A549 (cell line): ENCODE results near the gene CT45A8. TPM values are rescaled to one million over a fixed set of nuclear protein-coding genes. Genes with fewer than 3 reads are reported as not detected.
"Not testable (repeated sequence)": the region's sequence is repeated elsewhere in the genome, so short reads cannot be mapped to it uniquely, and the experiment has no call there.

Source experiments
- ATAC-seq, 2 experiments: fragments of 200-7000 bp in 1 of 2; fragments of >200 bp in 1 of 2; cut with Nextera tagmentation in 1 of 2; cut with Tn5 transposase in 1 of 2; 3 replicates each; pipeline versions ENCODE4 v1.8.0 to v1.9.1; 2018 to 2020; ENCODE audit warnings: mild to moderate bottlenecking in 1 of 2, moderate library complexity in 1 of 2
- CTCF ChIA-PET: fragments of 300-600 bp; sonication (Branson Sonifier 250); formaldehyde crosslinking; extraction: SDS; loops from one replicate; lab custom pipeline; 2021; ENCODE audit warnings: antibody characterized with exemption, inconsistent platforms; lab: Yijun Ruan, JAX
- POLR2A ChIA-PET: fragments of 350-600 bp; formaldehyde crosslinking; extraction: SDS; loops from one replicate; lab custom pipeline; 2021; ENCODE audit warnings: antibody characterized with exemption, inconsistent platforms; lab: Yijun Ruan, JAX
- DNase-seq, 2 experiments: peaks; one replicate each; pipeline versions ENCODE4 v3.0.0 to v3.0.0-alpha.2; 2011 to 2016; ENCODE audit warnings: low read depth in 1 of 2, low spot score in 1 of 2
- FAIRE-seq: peaks from 2 replicates; lab custom pipeline; 2011; peaks lifted over from hg19 to GRCh38; lab: Jason Lieb, UNC
- H3K27ac ChIP-seq, 2 experiments: fragments of >200 bp; sonication (Bioruptor Twin); formaldehyde crosslinking; 3 replicates each; pipeline ENCODE4 v1.5.1; 2016 to 2017
- H3K4me1 ChIP-seq: fragments of >200 bp; sonication (Bioruptor Twin); formaldehyde crosslinking; 3 replicates; pipeline ENCODE4 v1.6.1; 2016
- H3K4me2 ChIP-seq: fragments of >200 bp; sonication (Bioruptor Twin); formaldehyde crosslinking; 3 replicates; pipeline ENCODE4 v1.6.1; 2016
- H3K4me3 ChIP-seq: fragments of >200 bp; sonication (Bioruptor Twin); formaldehyde crosslinking; 3 replicates; pipeline ENCODE4 v1.5.1; 2016
- H3K9me3 ChIP-seq: fragments of >200 bp; sonication (Bioruptor Twin); formaldehyde crosslinking; 3 replicates; pipeline ENCODE4 v1.6.1; 2016
- CBX2 ChIP-seq: fragments of 200-600 bp; sonication (generic); IDR thresholded peaks from 2 replicates; pipeline ENCODE4 v1.6.1; 2016; ENCODE audit warnings: low read depth, mild to moderate bottlenecking, borderline replicate concordance
- CBX8 ChIP-seq: fragments of 200-600 bp; sonication (generic); IDR thresholded peaks from 2 replicates; pipeline ENCODE4 v1.6.1; 2016
- CHD2 ChIP-seq: fragments of 150-350 bp; IDR thresholded peaks from 2 replicates; pipeline ENCODE4 v1.6.1; 2014; ENCODE audit warnings: low read length; ENCODE audit not compliant: partially characterized antibody
- CHD4 ChIP-seq: fragments of 200-600 bp; sonication (generic); IDR thresholded peaks from 2 replicates; pipeline ENCODE4 v1.6.1; 2016; ENCODE audit warnings: antibody characterized with exemption, mild to moderate bottlenecking, borderline replicate concordance
- EHF ChIP-seq: fragments of 250-450 bp; sonication (Bioruptor Pico); IDR thresholded peaks from 2 replicates; pipeline ENCODE4 v1.5.0; 2020; ENCODE audit warnings: mild to moderate bottlenecking
- FOSL2 ChIP-seq, 2 experiments: fragments of 450-650 bp in 1 of 2; fragments of >200 bp in 1 of 2; sonication (Bioruptor Twin) in 1 of 2; formaldehyde crosslinking; IDR thresholded peaks; 2 replicates each; pipeline versions ENCODE4 v1.5.0 to v1.6.1; 2016 to 2020; ENCODE audit warnings: mild to moderate bottlenecking in 1 of 2, moderate library complexity in 1 of 2
- MYC ChIP-seq: IDR thresholded peaks from 2 replicates; pipeline ENCODE4 v1.6.1; 2012; ENCODE audit warnings: mild to moderate bottlenecking, inconsistent platforms, low read length, improper control_type of control experiment, borderline replicate concordance
- NR3C1 ChIP-seq: fragments of >200 bp; sonication (Bioruptor Twin); formaldehyde crosslinking; IDR thresholded peaks from 3 replicates; pipeline ENCODE4 v1.6.1; 2017
- POLR2AphosphoS2 ChIP-seq: conservative IDR thresholded peaks from 2 replicates; pipeline ENCODE4 v1.6.1; 2012; ENCODE audit warnings: low read length, improper control_type of control experiment, inconsistent platforms
- RFX5 ChIP-seq: fragments of 450-650 bp; IDR thresholded peaks from 2 replicates; pipeline ENCODE4 v1.7.1; 2014; ENCODE audit warnings: antibody characterized with exemption, mild to moderate bottlenecking, moderate library complexity
- RNF2 ChIP-seq: fragments of 200-600 bp; sonication (generic); IDR thresholded peaks from 2 replicates; pipeline ENCODE4 v1.6.1; 2016; ENCODE audit warnings: low read depth, mild to moderate bottlenecking, antibody characterized with exemption, moderate library complexity, borderline replicate concordance
- TFCP2L1 ChIP-seq: fragments of 250-450 bp; sonication (Bioruptor Pico); IDR thresholded peaks from 2 replicates; pipeline ENCODE4 v1.5.0; 2021; ENCODE audit warnings: mild to moderate bottlenecking
- WGBS: methylation state at CpG from one replicate; pipeline ENCODE4 v1.1.6; 2017; ENCODE audit errors: missing lambda C conversion rate; 5-methylcytosine and 5-hydroxymethylcytosine counted together
- polyA minus RNA-seq: library from RNA; depleted of rRNA, polyadenylated mRNA; stranded (reverse); fragments of >200 nt; gene quantifications from 2 replicates; pipeline ENCODE4 v1.2.3, GENCODE V29; 2011; rRNA and poly(A)+ RNA removed
- polyA plus RNA-seq, 4 experiments: library from polyadenylated mRNA; depleted of rRNA in 3 of 4; stranded (reverse); fragments of >200 nt; fragmentation: RNase III in 1 of 4; extraction: RNeasy Plus Mini Kit Qiagen cat#74134 plus additional on column Dnase treatment in 1 of 4; gene quantifications; 2 replicates in 3 of 4; 3 replicates in 1 of 4; pipeline ENCODE4 v1.2.3, GENCODE V29; 2011 to 2017
- TF ChIP-seq, protein P1 (sequence below): IDR thresholded peaks from 2 replicates; pipeline ENCODE4 v1.6.1; 2012
- TF ChIP-seq, protein P2 (sequence below): IDR thresholded peaks from 2 replicates; pipeline ENCODE4 v1.6.1; 2012
- TF ChIP-seq, protein P3 (sequence below): fragments of >200 bp; sonication (Bioruptor Twin); formaldehyde crosslinking; IDR thresholded peaks from 3 replicates; pipeline ENCODE4 v1.5.1; 2016
- TF ChIP-seq, protein P4 (sequence below): fragments of 450-650 bp; IDR thresholded peaks from 2 replicates; pipeline ENCODE4 v1.6.1; 2014; ENCODE audit warnings: antibody characterized with exemption

CT45A8 gene, protein sequence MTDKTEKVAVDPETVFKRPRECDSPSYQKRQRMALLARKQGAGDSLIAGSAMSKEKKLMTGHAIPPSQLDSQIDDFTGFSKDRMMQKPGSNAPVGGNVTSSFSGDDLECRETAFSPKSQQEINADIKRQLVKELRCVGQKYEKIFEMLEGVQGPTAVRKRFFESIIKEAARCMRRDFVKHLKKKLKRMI
- polyA plus RNA-seq (2011; rRNA removed) (not detected in 2 replicates), polyA plus RNA-seq (2017; fragmentation: RNase III; extraction: RNeasy Plus Mini Kit Qiagen cat#74134 plus additional on column Dnase treatment) (not detected in 3 replicates), polyA minus RNA-seq (not detected in 2 replicates)
- not detected in 2 replicates for polyA plus RNA-seq (2012; cell fraction: cytosol; rRNA removed)
- not detected in 2 replicates for polyA plus RNA-seq (2012; cell fraction: nucleus; rRNA removed)

DNA sequence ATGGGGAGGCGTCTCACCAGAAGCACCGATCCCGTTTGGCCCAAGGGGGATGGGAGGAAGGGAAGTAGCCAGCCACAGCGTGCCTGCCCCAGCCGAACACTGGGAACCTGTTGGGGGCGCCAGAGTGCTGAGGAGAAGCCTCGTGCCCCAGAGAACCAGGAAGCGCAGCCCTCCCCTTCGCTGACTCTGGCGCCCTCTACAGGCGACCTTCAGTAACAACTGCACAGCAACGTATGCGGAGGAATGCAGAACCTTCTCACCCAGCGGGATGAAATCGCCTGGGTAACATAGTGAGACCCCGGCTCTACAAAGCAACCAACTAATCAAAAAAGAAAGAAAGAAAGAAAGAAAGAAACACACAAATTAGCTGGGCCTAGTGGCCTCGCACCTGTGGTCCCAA is at the start of gene CT45A8:
Gene CT45A8 (minus strand): TSS at position 101 of the 400 bp plus-strand sequence. CDS start 3,755 bp downstream, outside the sequence.
- H3K4me2 ChIP-seq, H3K4me1 ChIP-seq, H3K9me3 ChIP-seq, H3K4me3 ChIP-seq, CTCF ChIA-PET, POLR2A ChIA-PET, DNase-seq, H3K27ac ChIP-seq, ATAC-seq, FAIRE-seq: not testable (repeated sequence)
- WGBS, result no CpG with 5 or more reads among the region's 17 CpGs

DNA sequence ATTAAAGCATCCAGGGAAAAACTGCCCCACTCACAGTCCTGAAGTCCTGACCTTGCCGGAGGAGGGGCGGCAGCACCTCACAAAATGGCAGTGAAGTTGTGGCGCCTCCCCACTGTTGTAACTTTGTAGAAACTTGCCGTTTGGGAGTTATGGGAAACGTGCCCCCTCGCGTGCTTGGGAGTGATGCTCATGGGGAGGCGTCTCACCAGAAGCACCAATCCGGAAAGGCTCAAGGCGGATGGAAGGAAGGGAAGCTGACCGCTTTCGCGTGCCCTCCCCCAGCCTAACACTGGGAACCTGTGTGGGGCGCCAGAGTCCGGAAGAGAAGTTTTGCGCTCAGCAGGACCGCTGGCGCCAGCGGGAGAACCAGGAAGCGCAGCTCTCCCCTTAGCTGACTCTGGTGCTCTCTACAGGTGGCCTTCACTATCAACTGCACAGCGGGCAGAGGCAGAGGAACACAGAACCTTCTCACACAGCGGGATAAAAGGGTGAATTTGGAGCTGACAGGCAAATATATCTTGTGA is 39.0 kb upstream of the CT45A8 start, which contains the start of the genes CT45A10 and SAGE1:
Gene CT45A10 (minus strand): TSS at position 151 of the 524 bp plus-strand sequence. CDS start 8,100 bp downstream, outside the sequence.
Gene SAGE1 (plus strand): TSS at position 423 of the 524 bp plus-strand sequence. CDS start 2,527 bp downstream, outside the sequence.
- 66% methylated on average over 16 of the region's 22 CpGs for WGBS
- ATAC-seq, result peak in 1 of 2 experiments; percentile 34; a peak in 1 of 6 replicates
- no peak for FAIRE-seq

DNA sequence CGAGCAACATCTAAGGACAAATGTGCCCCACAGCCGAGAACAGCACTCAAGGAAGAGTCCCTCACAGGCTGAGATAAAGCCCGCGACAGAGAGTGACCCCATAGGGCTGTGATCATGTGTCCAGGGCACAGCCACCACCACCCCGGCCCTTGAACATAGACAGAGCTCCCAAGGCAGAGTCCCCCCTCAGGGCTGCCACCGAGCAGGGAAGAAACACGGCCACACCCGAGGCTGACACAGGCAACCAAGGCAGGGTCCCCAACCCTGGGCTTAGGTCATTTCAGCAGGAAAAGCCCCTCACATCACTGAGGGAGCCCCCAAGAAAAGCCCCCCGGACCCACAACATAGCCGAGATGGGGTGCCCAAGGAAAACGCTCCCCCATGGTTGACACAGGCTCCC is 38.4 kb upstream of the CT45A8 start:
- no peak overlapping the region for H3K4me3 ChIP-seq
- 29% methylated on average over 4 of the region's 11 CpGs for WGBS
- no peak overlapping the region for H3K4me2 ChIP-seq
- FAIRE-seq, result no peak
- no peaks in the 10 kb centered on the region for H3K4me1 ChIP-seq
- H3K27ac ChIP-seq, result no peak overlapping the region
- TF ChIP-seq, protein P1, sequence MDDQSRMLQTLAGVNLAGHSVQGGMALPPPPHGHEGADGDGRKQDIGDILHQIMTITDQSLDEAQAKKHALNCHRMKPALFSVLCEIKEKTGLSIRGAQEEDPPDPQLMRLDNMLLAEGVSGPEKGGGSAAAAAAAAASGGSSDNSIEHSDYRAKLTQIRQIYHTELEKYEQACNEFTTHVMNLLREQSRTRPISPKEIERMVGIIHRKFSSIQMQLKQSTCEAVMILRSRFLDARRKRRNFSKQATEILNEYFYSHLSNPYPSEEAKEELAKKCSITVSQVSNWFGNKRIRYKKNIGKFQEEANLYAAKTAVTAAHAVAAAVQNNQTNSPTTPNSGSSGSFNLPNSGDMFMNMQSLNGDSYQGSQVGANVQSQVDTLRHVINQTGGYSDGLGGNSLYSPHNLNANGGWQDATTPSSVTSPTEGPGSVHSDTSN, result no peak
- TF ChIP-seq CBX2 (no peak), MYC (no peak), RFX5 (no peak)
- TF ChIP-seq, protein P2, sequence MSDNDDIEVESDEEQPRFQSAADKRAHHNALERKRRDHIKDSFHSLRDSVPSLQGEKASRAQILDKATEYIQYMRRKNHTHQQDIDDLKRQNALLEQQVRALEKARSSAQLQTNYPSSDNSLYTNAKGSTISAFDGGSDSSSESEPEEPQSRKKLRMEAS, result no peak
- no peak for ATAC-seq
- ChIA-PET POLR2A (no interaction called here), CTCF (no interaction called here)
- no peak for DNase-seq
- no peaks in the 10 kb centered on the region for H3K9me3 ChIP-seq

More for the DNA sequence above, 39.0 kb upstream of the CT45A8 start, which contains the start of the genes CT45A10 and SAGE1:
- Histone ChIP-seq H3K9me3 (no peaks in the 10 kb centered on the region), H3K4me3 (no peak within 1 kb of the TSS), H3K4me2 (no peak within 1 kb of the TSS), H3K4me1 (no peaks in the 10 kb centered on the region), H3K27ac (no peak within 1 kb of the TSS)
- no peak for TF ChIP-seq CBX8
- no peak for TF ChIP-seq CHD2
- TF ChIP-seq TFCP2L1 (CRISPR knock-in tag), result no peak
- no peak for TF ChIP-seq CHD4
- TF ChIP-seq RNF2, result no peak
- no peak for TF ChIP-seq FOSL2 (IDR thresholded peaks at IDR 0.05)
- TF ChIP-seq FOSL2 (CRISPR knock-in tag; IDR thresholded peaks at IDR 0.05), result no peak
- TF ChIP-seq, protein P3, sequence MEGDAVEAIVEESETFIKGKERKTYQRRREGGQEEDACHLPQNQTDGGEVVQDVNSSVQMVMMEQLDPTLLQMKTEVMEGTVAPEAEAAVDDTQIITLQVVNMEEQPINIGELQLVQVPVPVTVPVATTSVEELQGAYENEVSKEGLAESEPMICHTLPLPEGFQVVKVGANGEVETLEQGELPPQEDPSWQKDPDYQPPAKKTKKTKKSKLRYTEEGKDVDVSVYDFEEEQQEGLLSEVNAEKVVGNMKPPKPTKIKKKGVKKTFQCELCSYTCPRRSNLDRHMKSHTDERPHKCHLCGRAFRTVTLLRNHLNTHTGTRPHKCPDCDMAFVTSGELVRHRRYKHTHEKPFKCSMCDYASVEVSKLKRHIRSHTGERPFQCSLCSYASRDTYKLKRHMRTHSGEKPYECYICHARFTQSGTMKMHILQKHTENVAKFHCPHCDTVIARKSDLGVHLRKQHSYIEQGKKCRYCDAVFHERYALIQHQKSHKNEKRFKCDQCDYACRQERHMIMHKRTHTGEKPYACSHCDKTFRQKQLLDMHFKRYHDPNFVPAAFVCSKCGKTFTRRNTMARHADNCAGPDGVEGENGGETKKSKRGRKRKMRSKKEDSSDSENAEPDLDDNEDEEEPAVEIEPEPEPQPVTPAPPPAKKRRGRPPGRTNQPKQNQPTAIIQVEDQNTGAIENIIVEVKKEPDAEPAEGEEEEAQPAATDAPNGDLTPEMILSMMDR, result no peak
- TF ChIP-seq, protein P2, result no peak
- no peak for TF ChIP-seq POLR2AphosphoS2
- no peak for TF ChIP-seq EHF (CRISPR knock-in tag)
- TF ChIP-seq, protein P4, sequence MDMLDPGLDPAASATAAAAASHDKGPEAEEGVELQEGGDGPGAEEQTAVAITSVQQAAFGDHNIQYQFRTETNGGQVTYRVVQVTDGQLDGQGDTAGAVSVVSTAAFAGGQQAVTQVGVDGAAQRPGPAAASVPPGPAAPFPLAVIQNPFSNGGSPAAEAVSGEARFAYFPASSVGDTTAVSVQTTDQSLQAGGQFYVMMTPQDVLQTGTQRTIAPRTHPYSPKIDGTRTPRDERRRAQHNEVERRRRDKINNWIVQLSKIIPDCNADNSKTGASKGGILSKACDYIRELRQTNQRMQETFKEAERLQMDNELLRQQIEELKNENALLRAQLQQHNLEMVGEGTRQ, result no peak
- no peak for TF ChIP-seq NR3C1
- DNase-seq, result peak in 1 of 2 experiments; percentile 3
- CTCF ChIA-PET, result no interaction called here
- POLR2A ChIA-PET, result no interaction called here
